Inferior parietal cortex (tissue), 1 donor: Measurements from ENCODE around the gene SLC22A13.
A peak's percentile ranks its signal among the peaks of the same experiment; 100 is the strongest.
"Not testable (repeated sequence)": the region's sequence is repeated elsewhere in the genome, so short reads cannot be mapped to it uniquely, and the experiment has no call there.

Experiments used
- DNase-seq: peaks from one replicate; pipeline ENCODE4 v3.0.0-alpha.2; 2016; ENCODE audit errors: extremely low spot score

Gene SLC22A13

GRCh38 chr3:38297947-38298711, 32.5 kb downstream of the SLC22A13 start:
- DNase-seq, result peak; percentile 2

- no peak for DNase-seq
Observed at GRCh38 chr3:38306941-38307340, 41.3 kb downstream of the SLC22A13 start.

GRCh38 chr3:38307599-38307998, 42.0 kb downstream of the SLC22A13 start:
- DNase-seq, result no peak

- DNase-seq, result no peak
Observed at GRCh38 chr3:38308456-38308855, 42.8 kb downstream of the SLC22A13 start.

GRCh38 chr3:38311476-38311875, 45.9 kb downstream of the SLC22A13 start:
- DNase-seq, result no peak

- DNase-seq, result no peak
Observed at GRCh38 chr3:38311941-38312340, 46.3 kb downstream of the SLC22A13 start.

- no peak for DNase-seq
Observed at GRCh38 chr3:38312356-38312755, 46.7 kb downstream of the SLC22A13 start.

- no peak for DNase-seq
Observed at GRCh38 chr3:38313263-38313662, 47.7 kb downstream of the SLC22A13 start.

- no peak for DNase-seq
Observed at GRCh38 chr3:38313695-38314094, 48.1 kb downstream of the SLC22A13 start.

- DNase-seq, result no peak
Observed at GRCh38 chr3:38314112-38314763, 48.6 kb downstream of the SLC22A13 start.

- no peak for DNase-seq
Observed at GRCh38 chr3:38314764-38315487, 49.3 kb downstream of the SLC22A13 start.

GRCh38 chr3:38315488-38316230, 50.0 kb downstream of the SLC22A13 start:
- DNase-seq, result no peak

GRCh38 chr3:38316356-38317191, 51.0 kb downstream of the SLC22A13 start:
- DNase-seq, result no peak

GRCh38 chr3:38317192-38317759, 51.7 kb downstream of the SLC22A13 start:
- DNase-seq, result no peak

GRCh38 chr3:38318766-38319671, 53.4 kb downstream of the SLC22A13 start:
- DNase-seq, result no peak

GRCh38 chr3:38320638-38321037, 55.0 kb downstream of the SLC22A13 start:
- DNase-seq, result not testable (repeated sequence)

GRCh38 chr3:38323060-38323459, 57.4 kb downstream of the SLC22A13 start:
- no peak for DNase-seq

- DNase-seq, result no peak
Observed at GRCh38 chr3:38325256-38325655, 59.6 kb downstream of the SLC22A13 start.

GRCh38 chr3:38327335-38328009, 61.9 kb downstream of the SLC22A13 start:
- no peak for DNase-seq
